MCF 10A (cell line): ENCODE measurements around the gene TRIM33. TPM values are rescaled to one million over a fixed set of nuclear protein-coding genes. Genes with fewer than 3 reads are reported as not detected.

Experiments used
- BruUV-seq: library from RNA; stranded (reverse); fragments of 400-500 nt; replicated peaks from 2 replicates; lab custom pipeline; 2021; lab: Mats Ljungman, UMichigan
- CTCF ChIA-PET: fragments of 300-600 bp; sonication (Branson Sonifier 250); formaldehyde crosslinking; extraction: SDS; loops from one replicate; lab custom pipeline; 2021; ENCODE audit warnings: antibody characterized with exemption, inconsistent platforms; lab: Yijun Ruan, JAX
- POLR2A ChIA-PET: fragments of 300-600, 350-650 bp; sonication (Branson Sonifier 250); formaldehyde crosslinking; extraction: SDS; loops from one replicate; lab custom pipeline; 2020; ENCODE audit warnings: antibody characterized with exemption, inconsistent platforms; lab: Yijun Ruan, JAX
- DNase-seq: peaks from one replicate; pipeline ENCODE4 v3.0.0-alpha.2; 2018; ENCODE audit not compliant: unreplicated experiment
- H3K27ac Mint-ChIP-seq: one replicate; pipeline ENCODE4 v1.8.0; 2022; ENCODE audit warnings: mild to moderate bottlenecking, low read depth, mixed read lengths; ENCODE audit not compliant: unreplicated experiment
- H3K27me3 Mint-ChIP-seq: one replicate; pipeline ENCODE4 v1.8.0; 2022; ENCODE audit warnings: mixed read lengths; ENCODE audit not compliant: insufficient read depth, unreplicated experiment
- H3K36me3 Mint-ChIP-seq: one replicate; pipeline ENCODE4 v1.8.0; 2022; ENCODE audit warnings: mild to moderate bottlenecking, moderate library complexity, mixed read lengths; ENCODE audit not compliant: insufficient read depth, unreplicated experiment
- H3K4me1 Mint-ChIP-seq: one replicate; pipeline ENCODE4 v1.8.0; 2022; ENCODE audit warnings: mixed read lengths; ENCODE audit not compliant: insufficient read depth, unreplicated experiment
- H3K4me3 Mint-ChIP-seq: one replicate; pipeline ENCODE4 v1.8.0; 2022; ENCODE audit warnings: mild to moderate bottlenecking, moderate library complexity, mixed read lengths; ENCODE audit not compliant: unreplicated experiment
- H3K9me3 Mint-ChIP-seq: one replicate; pipeline ENCODE4 v1.8.0; 2022; ENCODE audit warnings: mixed read lengths; ENCODE audit not compliant: unreplicated experiment
- CTCF ChIP-seq: fragments of 200-600 bp; IDR thresholded peaks from one replicate; pipeline ENCODE4 v1.8.0; 2022; ENCODE audit warnings: antibody characterized with exemption, mild to moderate bottlenecking; ENCODE audit not compliant: unreplicated experiment
- intact Hi-C: fragments of 100-400 bp; cut with micrococcal nuclease; formaldehyde crosslinking; loops from 2 replicates; pipeline ENCODE4 v1.14.1; 2022
- total RNA-seq: library from RNA; stranded (reverse); gene quantifications from 2 replicates; pipeline ENCODE4 v1.2.3, GENCODE V29; 2022

The TRIM33 gene
- total RNA-seq, 1 experiment from 2014 or later, result 33.2 TPM

GRCh38 chr1:114507513-114507912 lies 3.5 kb downstream of the TRIM33 start:
- Mint-ChIP-seq H3K4me3 (peak overlapping the region; percentile 23), H3K36me3 (peaks cover 28% of the 10 kb centered on the region), H3K4me1 (peaks cover 34% of the 10 kb centered on the region), H3K27ac (no peak overlapping the region), H3K27me3 (no peaks in the 10 kb centered on the region), H3K9me3 (no peaks in the 10 kb centered on the region)
- no peak for DNase-seq
- ChIA-PET POLR2A (interaction anchor here (0.6 to 1.4 kb wide), 7 partner anchors 9 to 75 kb away, joined by 3 to 6 read pairs (median 5); partner anchors contain the start of gene BCAS2), CTCF (interaction anchor here (0.6 to 1.1 kb wide), 3 partner anchors 12 to 530 kb away, joined by 3 read pairs; no protein-coding TSS in a partner anchor)
- intact Hi-C loops, result no loop called here
- BruUV-seq, result no TSS peak
- TF ChIP-seq CTCF, result no peak

GRCh38 chr1:114505148-114505561 lies 5.8 kb downstream of the TRIM33 start:
- no peaks in the 10 kb centered on the region for H3K9me3 Mint-ChIP-seq
- BruUV-seq, result no TSS peak
- H3K27me3 Mint-ChIP-seq, result no peaks in the 10 kb centered on the region
- no peak for DNase-seq
- peaks cover 19% of the 10 kb centered on the region for H3K36me3 Mint-ChIP-seq
- intact Hi-C loops, result no loop called here
- POLR2A ChIA-PET, result interaction anchor here (2.0 kb wide), 1 partner anchor 9 kb away, joined by 9 read pairs; no protein-coding TSS in a partner anchor
- H3K4me1 Mint-ChIP-seq, result peaks cover 34% of the 10 kb centered on the region
- CTCF ChIA-PET, result no interaction called here
- no peak overlapping the region for H3K27ac Mint-ChIP-seq
- no peak for TF ChIP-seq CTCF
- H3K4me3 Mint-ChIP-seq, result no peak overlapping the region

GRCh38 chr1:114503916-114504422 lies 7.0 kb downstream of the TRIM33 start:
- Mint-ChIP-seq H3K27ac (no peak overlapping the region), H3K27me3 (no peaks in the 10 kb centered on the region), H3K4me1 (peaks cover 27% of the 10 kb centered on the region)

More at GRCh38 chr1:114503916-114504422, 7.0 kb downstream of the TRIM33 start:
- no peak for DNase-seq
- Mint-ChIP-seq H3K36me3 (peaks cover 19% of the 10 kb centered on the region), H3K9me3 (no peaks in the 10 kb centered on the region), H3K4me3 (no peak overlapping the region)
- no peak for TF ChIP-seq CTCF
- intact Hi-C loops, result no loop called here
- BruUV-seq, result no TSS peak
- ChIA-PET POLR2A (interaction anchor here (0.7 to 2.0 kb wide), 4 partner anchors 8 to 106 kb away, joined by 3 to 9 read pairs (median 4); no protein-coding TSS in a partner anchor), CTCF (interaction anchor here (0.6 kb wide), 1 partner anchor 108 kb away, joined by 3 read pairs; no protein-coding TSS in a partner anchor)
